Peyer's patch (tissue), 4 donors: Measurements from ENCODE around the gene DHX34. TPM values are rescaled to one million over a fixed set of nuclear protein-coding genes. Genes with fewer than 3 reads are reported as not detected.
"Not testable (repeated sequence)": the region's sequence is repeated elsewhere in the genome, so short reads cannot be mapped to it uniquely, and the experiment has no call there.

Experiments used
- DNase-seq, 3 donors: peaks; one replicate each; pipeline ENCODE4 v3.0.0-alpha.2; 2017 to 2019
- H3K27ac ChIP-seq, 4 donors: fragments of 200-600 bp; sonication (generic); one replicate each; pipeline ENCODE4 v1.5.1; 2016 to 2019
- H3K27me3 ChIP-seq, 2 donors: fragments of 200-600 bp; sonication (generic); one replicate each; pipeline ENCODE4 v1.5.1; 2019
- H3K36me3 ChIP-seq, 3 donors: fragments of 200-600 bp; sonication (generic); one replicate each; pipeline ENCODE4 v1.5.1; 2016 to 2019
- H3K4me1 ChIP-seq, 4 donors: fragments of 200-600 bp; sonication (generic); one replicate each; pipeline ENCODE4 v1.5.1; 2016 to 2019
- H3K4me3 ChIP-seq, 4 donors: fragments of 200-600 bp; sonication (generic); 1 replicate in 3 of 4; 2 replicates in 1 of 4; pipeline ENCODE4 v1.5.1; 2016 to 2019; ENCODE audit warnings: mild to moderate bottlenecking in 1 of 4
- H3K9me3 ChIP-seq, 4 donors: fragments of 200-600 bp; sonication (generic); one replicate each; pipeline ENCODE4 v1.5.1; 2016 to 2019; ENCODE audit warnings: mild to moderate bottlenecking in 1 of 4
- POLR2A ChIP-seq, 2 donors: fragments of 450-650 bp; IDR thresholded peaks; one replicate each; pipeline ENCODE4 v1.5.1; 2017; ENCODE audit warnings: antibody characterized with exemption in 2 of 2, mild to moderate bottlenecking in 2 of 2, moderate library complexity in 2 of 2
- total RNA-seq, 4 donors: library from RNA; depleted of rRNA; stranded (reverse); fragments of >200 nt; gene quantifications; one replicate each; pipeline ENCODE4 v1.1.0, GENCODE V29; 2016
- TF ChIP-seq, protein P1 (sequence below), 6 experiments: fragments of 450-650 bp in 4 of 6; fragments of 200-600 bp in 2 of 6; sonication (generic) in 1 of 6; IDR thresholded peaks; one replicate each; pipeline ENCODE4 v1.5.1; 2017 to 2019; ENCODE audit warnings: antibody characterized with exemption in 6 of 6, mild to moderate bottlenecking in 3 of 6, moderate library complexity in 1 of 6

DHX34 gene
- total RNA-seq, 4 donors from 2014 or later, result 13.1 to 51.2 (median 30.0) TPM

DNA sequence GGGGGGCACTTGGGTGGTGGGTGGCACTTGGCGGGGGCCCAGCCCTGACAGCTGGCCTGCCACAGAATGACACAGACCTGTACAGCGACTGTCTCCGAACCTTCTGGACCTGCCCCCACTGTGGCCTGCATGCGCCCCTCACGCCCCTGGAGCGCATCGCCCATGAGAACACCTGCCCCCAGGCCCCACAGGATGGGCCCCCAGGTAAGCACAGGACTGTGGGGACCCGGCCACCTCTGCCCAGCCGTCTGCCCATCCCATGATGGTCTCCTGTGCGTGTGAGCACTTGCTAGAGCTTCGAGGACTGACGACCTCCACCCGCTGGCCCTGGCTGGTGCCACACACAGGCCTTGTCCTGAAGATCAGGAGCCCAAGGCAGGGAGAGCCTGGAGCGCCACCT, 32.0 kb downstream of the DHX34 start:
- TF ChIP-seq POLR2A (IDR thresholded peaks at IDR 0.05), result no peak
- TF ChIP-seq, protein P1, sequence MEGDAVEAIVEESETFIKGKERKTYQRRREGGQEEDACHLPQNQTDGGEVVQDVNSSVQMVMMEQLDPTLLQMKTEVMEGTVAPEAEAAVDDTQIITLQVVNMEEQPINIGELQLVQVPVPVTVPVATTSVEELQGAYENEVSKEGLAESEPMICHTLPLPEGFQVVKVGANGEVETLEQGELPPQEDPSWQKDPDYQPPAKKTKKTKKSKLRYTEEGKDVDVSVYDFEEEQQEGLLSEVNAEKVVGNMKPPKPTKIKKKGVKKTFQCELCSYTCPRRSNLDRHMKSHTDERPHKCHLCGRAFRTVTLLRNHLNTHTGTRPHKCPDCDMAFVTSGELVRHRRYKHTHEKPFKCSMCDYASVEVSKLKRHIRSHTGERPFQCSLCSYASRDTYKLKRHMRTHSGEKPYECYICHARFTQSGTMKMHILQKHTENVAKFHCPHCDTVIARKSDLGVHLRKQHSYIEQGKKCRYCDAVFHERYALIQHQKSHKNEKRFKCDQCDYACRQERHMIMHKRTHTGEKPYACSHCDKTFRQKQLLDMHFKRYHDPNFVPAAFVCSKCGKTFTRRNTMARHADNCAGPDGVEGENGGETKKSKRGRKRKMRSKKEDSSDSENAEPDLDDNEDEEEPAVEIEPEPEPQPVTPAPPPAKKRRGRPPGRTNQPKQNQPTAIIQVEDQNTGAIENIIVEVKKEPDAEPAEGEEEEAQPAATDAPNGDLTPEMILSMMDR (IDR thresholded peaks at IDR 0.05), result no peak
- no peak for DNase-seq
- no peaks in the 10 kb centered on the region for H3K9me3 ChIP-seq
- peaks cover 0 to 56% (median 0%) of the 10 kb centered on the region in 3 donors for H3K36me3 ChIP-seq
- H3K27me3 ChIP-seq, result no peaks in the 10 kb centered on the region
- H3K27ac ChIP-seq, result no peak overlapping the region
- H3K4me1 ChIP-seq, result peaks cover 0 to 7% (median 0%) of the 10 kb centered on the region in 4 donors
- no peak overlapping the region for H3K4me3 ChIP-seq

DNA sequence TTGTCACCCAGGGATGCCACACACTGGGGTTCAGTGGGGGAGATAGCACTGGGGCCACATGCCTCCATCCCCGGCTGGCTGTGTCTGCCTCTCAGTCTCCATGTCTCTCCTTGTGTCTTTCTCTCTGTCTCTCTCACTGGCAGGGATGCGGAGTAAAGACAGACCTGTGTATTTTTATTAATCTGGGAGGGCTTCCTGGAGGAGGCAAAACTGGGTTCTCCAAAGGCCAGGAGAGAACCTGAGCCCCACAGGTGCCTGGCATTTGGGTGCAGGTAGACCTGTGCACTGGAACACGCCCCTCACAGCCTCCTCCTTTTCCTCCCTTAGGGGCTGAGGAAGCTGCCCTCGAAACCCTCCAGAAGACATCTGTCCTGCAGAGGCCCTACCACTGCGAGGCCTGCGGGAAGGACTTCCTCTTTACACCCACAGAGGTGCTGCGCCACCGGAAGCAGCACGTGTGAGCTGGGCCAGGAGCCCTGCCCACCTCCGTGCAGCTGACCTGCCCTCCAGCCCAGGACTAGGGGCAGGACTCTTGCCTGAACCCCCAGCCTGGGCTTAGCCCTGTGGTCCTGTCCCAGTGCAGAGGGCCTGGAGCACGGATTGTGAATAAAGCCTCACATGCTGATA, 32.7 kb downstream of the DHX34 start:
- Histone ChIP-seq H3K27ac (peak overlapping the region in 1 of 4 donors; percentile 42), H3K36me3 (peaks cover 0 to 50% (median 0%) of the 10 kb centered on the region in 3 donors), H3K27me3 (no peaks in the 10 kb centered on the region), H3K9me3 (no peaks in the 10 kb centered on the region), H3K4me1 (peaks cover 0 to 7% (median 0%) of the 10 kb centered on the region in 4 donors), H3K4me3 (no peak overlapping the region)
- DNase-seq, result peak in 2 of 3 donors; percentile 57 to 76
- no peak for TF ChIP-seq POLR2A (IDR thresholded peaks at IDR 0.05)
- TF ChIP-seq, protein P1 (IDR thresholded peaks at IDR 0.05), result no peak

DNA sequence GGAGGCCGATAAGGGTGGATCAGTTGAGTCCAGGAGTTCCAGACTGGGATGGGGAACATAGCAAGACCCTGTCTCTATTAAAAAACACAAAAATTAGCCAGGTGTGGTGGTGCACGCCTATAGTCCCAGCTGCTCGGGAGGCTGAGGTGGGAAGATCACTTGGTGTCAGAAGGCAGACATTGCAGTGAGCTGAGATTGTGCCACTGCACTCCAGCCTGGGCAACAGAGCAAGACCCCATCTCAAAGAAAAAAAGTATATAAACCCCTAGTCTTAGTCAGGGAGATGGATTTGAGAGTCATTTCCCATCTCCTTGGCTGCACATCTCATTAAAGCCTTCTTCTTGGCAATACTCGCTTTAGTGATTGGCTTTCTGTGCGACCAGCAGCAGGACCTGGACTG, 34.8 kb downstream of the DHX34 start:
- not testable (repeated sequence) for H3K27ac ChIP-seq, DNase-seq, H3K4me3 ChIP-seq, H3K4me1 ChIP-seq, H3K27me3 ChIP-seq, H3K9me3 ChIP-seq
- peaks cover 0 to 33% (median 0%) of the 10 kb centered on the region in 3 donors for H3K36me3 ChIP-seq

DNA sequence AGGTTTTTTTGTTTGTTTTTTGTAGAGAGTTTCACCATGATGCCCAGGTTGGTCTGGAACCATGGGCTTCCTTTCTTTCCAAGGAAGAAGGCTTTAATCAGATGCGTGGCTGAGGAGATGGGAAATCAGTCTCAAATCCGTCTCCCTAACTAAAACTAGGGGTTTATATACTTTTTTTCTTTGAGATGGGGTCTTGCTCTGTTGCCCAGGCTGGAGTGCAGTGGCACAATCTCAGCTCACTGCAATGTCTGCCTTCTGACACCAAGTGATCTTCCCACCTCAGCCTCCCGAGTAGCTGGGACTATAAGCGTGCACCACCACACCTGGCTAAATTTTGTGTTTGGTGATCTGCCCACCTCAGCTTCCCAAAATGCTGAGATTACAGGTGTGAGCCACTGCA, 35.4 kb downstream of the DHX34 start:
- not testable (repeated sequence) for H3K9me3 ChIP-seq, H3K27me3 ChIP-seq, H3K27ac ChIP-seq, DNase-seq, H3K4me1 ChIP-seq, H3K4me3 ChIP-seq
- H3K36me3 ChIP-seq, result peaks cover 0 to 28% (median 0%) of the 10 kb centered on the region in 3 donors

DNA sequence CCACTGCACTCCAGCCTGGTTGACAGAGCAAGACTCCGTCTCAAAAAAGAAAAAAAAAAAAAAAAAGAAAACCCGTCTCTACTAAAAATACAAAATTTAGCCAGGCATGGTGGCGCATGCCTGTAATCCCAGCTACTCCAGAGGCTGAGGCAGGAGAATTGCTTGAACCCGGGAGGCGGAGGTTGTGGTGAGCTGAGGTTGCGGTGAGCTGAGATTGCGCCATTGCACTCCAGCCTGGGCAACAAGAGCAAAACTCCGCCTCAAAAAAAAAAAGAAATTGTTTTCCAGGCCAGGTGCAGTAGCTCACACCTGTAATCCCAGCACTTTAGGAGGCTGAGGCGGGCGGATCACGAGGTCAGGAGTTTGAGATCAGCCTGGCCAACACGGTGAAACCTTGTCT, 37.5 kb downstream of the DHX34 start:
- H3K4me1 ChIP-seq, H3K27me3 ChIP-seq, H3K4me3 ChIP-seq, H3K9me3 ChIP-seq, H3K36me3 ChIP-seq, H3K27ac ChIP-seq, DNase-seq: not testable (repeated sequence)

DNA sequence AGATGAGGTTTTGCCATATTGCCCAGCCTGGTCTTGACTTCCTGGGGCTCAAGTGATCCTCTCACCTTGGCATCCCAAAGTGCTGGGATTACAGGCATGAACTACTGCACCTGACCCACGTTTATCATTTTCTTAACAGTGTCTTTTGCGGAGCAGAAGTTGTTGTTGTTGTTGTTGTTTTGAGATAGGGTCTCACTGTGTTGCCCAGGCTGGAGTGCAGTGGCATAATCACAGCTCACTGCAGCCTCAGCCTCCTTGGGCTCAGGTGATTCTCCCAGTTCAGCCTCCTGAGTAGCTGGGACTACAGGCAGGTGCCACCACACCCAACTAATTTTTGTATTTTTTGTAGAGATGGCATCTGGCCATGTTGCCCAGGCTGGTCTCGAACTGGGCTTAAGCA, 38.5 kb downstream of the DHX34 start:
- not testable (repeated sequence) for H3K27me3 ChIP-seq, H3K27ac ChIP-seq, DNase-seq, H3K4me3 ChIP-seq, H3K4me1 ChIP-seq, H3K9me3 ChIP-seq, H3K36me3 ChIP-seq

DNA sequence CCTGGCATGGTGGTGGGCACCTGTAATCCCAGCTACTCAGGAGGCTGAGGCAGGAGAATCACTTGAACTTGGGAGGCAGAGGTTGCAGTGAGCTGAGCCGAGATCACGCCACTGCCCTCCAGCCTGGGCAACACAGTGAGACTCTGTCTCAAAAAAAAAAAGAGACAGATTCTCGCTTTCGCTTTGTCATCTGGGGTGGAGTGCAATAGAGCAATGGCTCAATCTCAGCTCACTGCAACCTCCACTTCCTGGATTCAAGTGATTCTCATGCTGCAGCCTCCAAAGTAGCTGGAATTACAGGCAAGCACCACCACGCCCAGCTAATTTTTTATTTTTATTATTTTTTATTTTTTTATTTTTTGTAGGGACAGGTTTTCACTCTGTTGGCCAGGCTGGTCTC, 39.6 kb downstream of the DHX34 start:
- not testable (repeated sequence) for H3K9me3 ChIP-seq, H3K27ac ChIP-seq, H3K36me3 ChIP-seq

DNA sequence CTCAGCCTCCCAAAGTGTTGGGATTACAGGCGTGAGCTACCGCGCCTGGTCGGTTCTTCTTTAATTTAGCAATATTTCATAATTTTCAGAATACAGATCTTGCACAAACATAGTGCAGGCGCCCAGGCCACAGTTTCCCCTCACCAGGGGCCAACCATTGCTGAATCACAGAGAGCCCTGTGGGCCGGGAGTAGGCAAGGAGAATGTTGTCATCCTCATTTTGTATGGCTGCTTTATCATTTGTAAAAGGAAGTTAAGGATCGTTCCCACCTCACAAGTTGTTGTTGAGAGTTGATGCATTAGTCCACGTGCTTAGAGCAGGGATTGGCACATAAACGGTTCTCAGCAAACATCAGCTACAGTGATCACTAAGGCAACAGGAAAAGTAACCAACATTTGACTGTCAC, 40.0 kb downstream of the DHX34 start:
- no peak for DNase-seq
- Histone ChIP-seq H3K27me3 (no peaks in the 10 kb centered on the region), H3K9me3 (no peaks in the 10 kb centered on the region), H3K27ac (no peak overlapping the region), H3K36me3 (no peaks in the 10 kb centered on the region), H3K4me1 (no peaks in the 10 kb centered on the region), H3K4me3 (no peak overlapping the region)
- no peak for TF ChIP-seq POLR2A (IDR thresholded peaks at IDR 0.05)
- TF ChIP-seq, protein P1 (IDR thresholded peaks at IDR 0.05), result no peak

More for the DNA sequence above, 39.6 kb downstream of the DHX34 start:
- DNase-seq, H3K4me1 ChIP-seq, H3K4me3 ChIP-seq, H3K27me3 ChIP-seq: not testable (repeated sequence)
